LNCAP (cell line): ENCODE results near the gene USP35.

Source experiments
- TF ChIP-seq, protein P1 (sequence below): fragments of 450-650 bp; IDR thresholded peaks from 2 replicates; pipeline ENCODE4 v1.5.1; 2017; ENCODE audit warnings: mild to moderate bottlenecking

The USP35 gene

DNA sequence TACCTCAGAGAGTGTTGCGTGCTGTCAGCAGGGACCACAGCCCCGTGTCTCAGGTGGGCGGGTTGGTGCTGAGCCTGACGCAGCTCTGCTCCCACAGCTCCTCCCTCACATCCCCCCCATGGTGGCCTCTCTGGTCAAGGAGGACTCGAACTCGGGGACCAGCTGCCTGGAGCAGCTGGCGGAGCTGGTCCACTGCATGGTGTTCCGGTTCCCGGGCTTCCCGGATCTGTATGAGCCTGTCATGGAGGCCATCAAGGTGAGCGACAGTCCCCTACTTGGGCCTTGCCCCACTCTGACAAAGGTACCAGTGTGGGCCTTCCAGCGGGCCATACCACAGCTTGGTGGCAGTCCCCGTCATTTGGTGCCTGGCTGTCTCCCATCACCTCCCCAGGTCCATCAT lies 11.8 kb downstream of the USP35 start:
- TF ChIP-seq, protein P1, sequence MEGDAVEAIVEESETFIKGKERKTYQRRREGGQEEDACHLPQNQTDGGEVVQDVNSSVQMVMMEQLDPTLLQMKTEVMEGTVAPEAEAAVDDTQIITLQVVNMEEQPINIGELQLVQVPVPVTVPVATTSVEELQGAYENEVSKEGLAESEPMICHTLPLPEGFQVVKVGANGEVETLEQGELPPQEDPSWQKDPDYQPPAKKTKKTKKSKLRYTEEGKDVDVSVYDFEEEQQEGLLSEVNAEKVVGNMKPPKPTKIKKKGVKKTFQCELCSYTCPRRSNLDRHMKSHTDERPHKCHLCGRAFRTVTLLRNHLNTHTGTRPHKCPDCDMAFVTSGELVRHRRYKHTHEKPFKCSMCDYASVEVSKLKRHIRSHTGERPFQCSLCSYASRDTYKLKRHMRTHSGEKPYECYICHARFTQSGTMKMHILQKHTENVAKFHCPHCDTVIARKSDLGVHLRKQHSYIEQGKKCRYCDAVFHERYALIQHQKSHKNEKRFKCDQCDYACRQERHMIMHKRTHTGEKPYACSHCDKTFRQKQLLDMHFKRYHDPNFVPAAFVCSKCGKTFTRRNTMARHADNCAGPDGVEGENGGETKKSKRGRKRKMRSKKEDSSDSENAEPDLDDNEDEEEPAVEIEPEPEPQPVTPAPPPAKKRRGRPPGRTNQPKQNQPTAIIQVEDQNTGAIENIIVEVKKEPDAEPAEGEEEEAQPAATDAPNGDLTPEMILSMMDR = no peak

DNA sequence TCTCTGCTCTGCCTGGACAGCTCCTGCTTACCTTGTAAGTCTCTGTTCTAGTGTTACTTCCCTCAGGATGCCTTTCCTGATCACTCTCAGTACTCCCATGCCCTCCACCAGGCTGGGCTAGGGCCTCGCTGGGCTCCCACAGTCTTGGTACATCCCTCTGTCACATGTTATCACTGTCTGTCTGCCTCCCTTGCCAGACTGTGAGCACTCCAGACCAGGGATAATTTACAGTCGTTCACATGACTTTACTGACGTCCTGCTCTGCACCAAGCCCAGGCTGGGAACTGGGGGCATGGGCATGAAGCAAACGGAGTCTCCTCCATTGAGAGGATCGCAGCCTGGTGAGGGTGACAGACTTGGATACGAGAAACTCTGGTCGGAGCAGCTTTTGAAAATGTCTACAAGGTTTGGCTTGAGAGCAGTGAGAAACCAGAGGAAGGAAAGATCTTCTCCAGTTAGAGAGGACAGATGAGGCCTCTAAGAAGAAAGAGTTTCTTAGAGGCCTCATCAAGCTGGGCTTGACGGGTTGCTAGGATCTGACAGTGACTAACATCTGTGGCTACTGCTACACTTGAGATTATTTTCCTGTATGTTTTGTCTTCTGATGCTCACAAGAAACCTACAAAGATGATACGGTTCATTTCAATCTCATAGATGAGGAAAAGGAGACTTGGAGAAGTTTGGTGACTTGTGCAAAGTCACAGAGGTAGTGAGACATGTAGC lies 12.5 kb downstream of the USP35 start:
- TF ChIP-seq, protein P1 = no peak

DNA sequence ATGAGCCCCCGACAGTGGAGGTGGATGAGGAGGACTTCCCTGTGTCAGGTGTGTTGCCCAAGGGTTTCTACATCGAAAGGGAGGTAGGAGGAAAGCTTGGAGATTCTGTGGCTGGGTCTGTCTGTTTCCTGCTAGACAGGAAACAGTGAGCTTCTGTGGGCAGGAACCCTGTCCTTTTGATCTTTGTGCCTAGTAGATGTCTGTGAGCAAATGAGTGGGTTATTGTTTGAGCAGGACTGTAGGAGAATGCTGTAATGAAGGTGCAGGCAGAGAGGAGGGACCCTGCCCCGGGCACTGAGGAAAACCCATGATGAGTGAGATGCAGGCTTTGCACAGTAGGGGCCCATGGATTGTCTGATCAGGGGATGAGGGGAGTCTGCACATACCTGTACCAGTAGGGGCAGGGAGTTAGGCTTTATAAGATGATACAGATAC lies 14.0 kb downstream of the USP35 start:
- TF ChIP-seq, protein P1 = no peak

- TF ChIP-seq, protein P1 = no peak
Observed at GRCh38 chr11:78203184-78203583, 14.5 kb downstream of the USP35 start.

- TF ChIP-seq, protein P1 = no peak
Observed at GRCh38 chr11:78205256-78205655, 16.5 kb downstream of the USP35 start.

DNA sequence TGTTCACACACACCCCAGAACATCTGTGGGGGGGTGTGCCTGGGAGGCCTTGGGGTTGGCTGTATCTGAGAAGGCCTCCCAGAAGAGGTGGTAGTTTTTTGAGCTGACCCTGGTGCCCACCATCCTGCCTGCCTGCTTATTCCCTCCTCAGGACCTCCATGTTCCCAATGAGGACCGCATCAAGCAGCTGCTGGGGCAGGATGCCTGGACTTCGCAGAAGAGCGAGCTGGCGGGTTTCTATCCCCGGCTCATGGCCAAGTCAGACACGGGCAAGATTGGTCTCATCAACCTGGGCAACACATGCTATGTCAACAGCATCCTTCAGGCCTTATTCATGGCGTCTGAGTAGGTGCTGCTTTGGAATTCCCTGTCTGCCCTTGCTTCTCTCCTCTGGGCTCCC lies 17.0 kb downstream of the USP35 start:
- TF ChIP-seq, protein P1 = no peak

DNA sequence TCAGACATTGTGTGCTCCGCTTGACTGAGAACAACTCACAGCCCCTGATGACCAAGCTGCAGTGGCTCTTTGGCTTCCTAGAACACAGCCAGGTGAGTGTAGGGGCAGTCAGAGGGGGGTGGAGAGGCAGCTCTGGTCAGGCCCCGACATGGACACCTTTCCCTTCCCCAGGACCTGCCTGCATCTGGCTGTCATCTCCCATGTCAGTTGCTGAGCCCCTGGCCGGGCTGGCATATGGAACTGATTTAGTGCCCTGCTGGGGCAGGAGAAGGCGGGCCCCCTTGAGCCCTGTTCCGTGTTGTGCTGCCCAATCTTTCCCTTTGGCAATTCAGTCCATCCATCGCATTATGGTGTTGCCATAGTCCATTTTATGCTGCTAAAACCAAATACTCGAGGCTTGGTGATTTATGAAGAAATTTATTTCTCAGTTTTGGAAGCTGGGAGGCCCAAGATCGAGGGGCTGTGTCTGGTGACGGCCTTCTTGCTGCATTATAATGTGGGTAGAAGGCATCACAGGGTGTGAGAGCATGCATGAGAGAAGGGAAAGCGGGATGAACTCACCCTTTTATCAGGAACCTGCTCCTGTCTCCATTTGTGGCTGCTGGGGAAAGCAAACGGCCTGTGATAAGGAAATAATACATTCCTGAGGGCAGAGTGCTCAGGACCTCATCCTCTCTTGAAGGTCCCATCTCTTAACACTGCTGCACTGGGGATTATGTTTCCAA lies 19.0 kb downstream of the USP35 start:
- TF ChIP-seq, protein P1 = no peak
